ENCODE measurements around the gene IL2RG. TPM values are rescaled to one million over a fixed set of nuclear protein-coding genes. Genes with fewer than 3 reads are reported as not detected.

The IL2RG gene
- total and polyA plus RNA-seq, 2 experiments from 2014 or later: 0.26 TPM; not detected in 1

GRCh38 chrX:71057848-71058530, 53.4 kb downstream of the IL2RG start:
- H2AFZ ChIP-seq: no peak overlapping the region
- H3K27ac Mint-ChIP-seq: no peak overlapping the region
- no peaks in the 10 kb centered on the region for H3K4me1 ChIP-seq (ENCODE audit: insufficient read depth)
- no peak overlapping the region for H3K4me3 Mint-ChIP-seq
- H3K9me3 Mint-ChIP-seq: no peaks in the 10 kb centered on the region
- no peaks in the 10 kb centered on the region for H3F3A ChIP-seq (replicated peaks; ENCODE audit: low read depth)
- TF ChIP-seq ZNF462 (CRISPR knock-in tag; IDR thresholded peaks at IDR 0.05) (no peak), REST (IDR thresholded peaks at IDR 0.05; ENCODE audit: unreplicated experiment) (no peak), ZNF331 (CRISPR knock-in tag; IDR thresholded peaks at IDR 0.05; ENCODE audit: low read depth) (no peak), ETS1 (IDR thresholded peaks at IDR 0.05) (no peak), CTCF (conservative IDR thresholded peaks at IDR 0.05; ENCODE audit: low read depth in 2 of 2) (no peak), EZH2 (IDR thresholded peaks at IDR 0.05; ENCODE audit: low read depth, unreplicated experiment) (no peak), JUNB (IDR thresholded peaks at IDR 0.05; ENCODE audit: unreplicated experiment) (no peak)
- H3K27me3 ChIP-seq (ENCODE audit: insufficient read depth): no peaks in the 10 kb centered on the region
- no peaks in the 10 kb centered on the region for H3K79me2 ChIP-seq (replicated peaks; ENCODE audit: insufficient read depth)
- DNase-seq (ENCODE audit: low spot score): no peak
- no peaks in the 10 kb centered on the region for H4K20me1 ChIP-seq (replicated peaks; ENCODE audit: insufficient read depth)
- H3K9me2 ChIP-seq (ENCODE audit: insufficient read depth): no peaks in the 10 kb centered on the region
- H3K4me3 ChIP-seq: no peak overlapping the region
- ATAC-seq: no peak
- H3K4me1 Mint-ChIP-seq: peaks cover 4% of the 10 kb centered on the region; the same call in 2 of the 3 replicates
- no peaks in the 10 kb centered on the region for H3K36me3 ChIP-seq (ENCODE audit: insufficient read depth)
- H3K4me2 ChIP-seq: no peak overlapping the region
- no peaks in the 10 kb centered on the region for H3K27me3 Mint-ChIP-seq (ENCODE audit: insufficient read depth, low read depth, poor library complexity)
- H3K36me3 Mint-ChIP-seq (ENCODE audit: low read depth): peaks cover 27% of the 10 kb centered on the region
- no peak overlapping the region for H3K27ac ChIP-seq (ENCODE audit: low read depth)

All from GM23338 (cell line).